Upper lobe of right lung (tissue), 1 donor: Measurements from ENCODE around the gene TRPV5. TPM values are rescaled to one million over a fixed set of nuclear protein-coding genes. Genes with fewer than 3 reads are reported as not detected.
"Not testable (repeated sequence)": the region's sequence is repeated elsewhere in the genome, so short reads cannot be mapped to it uniquely, and the experiment has no call there.

Experiments
- ATAC-seq: fragments of 200-7000 bp; cut with Tn5 transposase; one replicate; pipeline ENCODE4 v1.9.1; 2020; ENCODE audit warnings: mild to moderate bottlenecking, moderate library complexity
- DNase-seq: peaks from one replicate; pipeline ENCODE4 v3.0.0-alpha.2; 2020
- H3K27ac ChIP-seq: fragments of 200-600 bp; one replicate; pipeline ENCODE4 v1.8.0; 2022
- H3K27me3 ChIP-seq: fragments of 200-600 bp; one replicate; pipeline ENCODE4 v1.8.0; 2022; ENCODE audit warnings: mild to moderate bottlenecking
- H3K36me3 ChIP-seq: fragments of 200-600 bp; one replicate; pipeline ENCODE4 v1.8.0; 2022
- H3K4me1 ChIP-seq: fragments of 200-600 bp; one replicate; pipeline ENCODE4 v1.8.0; 2022
- H3K4me3 ChIP-seq: fragments of 200-600 bp; one replicate; pipeline ENCODE4 v1.8.0; 2022; ENCODE audit warnings: mild to moderate bottlenecking
- H3K9me3 ChIP-seq: fragments of 200-600 bp; one replicate; pipeline ENCODE4 v1.8.0; 2022
- intact Hi-C: fragments of 100-400 bp; cut with DNase I; formaldehyde crosslinking; loops from one replicate; pipeline ENCODE4 v1.11.0; 2022
- long read RNA-seq: library from polyadenylated mRNA; unstranded; transcript quantifications from one replicate; pipeline ENCODE4 v2.0.0, GENCODE V29; 2021
- total RNA-seq: library from RNA; stranded (reverse); fragmentation: NEBNext Ultra II Directional; extraction: Animal tissue kit (Norgen Biotek cat#: 25700); gene quantifications from one replicate; pipeline ENCODE4 v1.2.1, GENCODE V29; 2021
- TF ChIP-seq, protein P1 (sequence below): fragments of 200-600 bp; IDR thresholded peaks from one replicate; pipeline ENCODE4 v1.8.0; 2022; ENCODE audit warnings: antibody characterized with exemption
- donor health status: DM: no; HTN: yes; CAD: no; lungs with severe emphysema.

The TRPV5 gene
- total RNA-seq: not detected
- long read RNA-seq, partial matches to known transcripts: 0 of 1 reads
- long read RNA-seq, other reads (novel, unspliced or antisense): 1 of 1 reads

- no peaks in the 10 kb centered on the region for H3K4me1 ChIP-seq
- ATAC-seq: no peak
- no peak within 1 kb of the TSS for H3K27ac ChIP-seq
- intact Hi-C loops: no loop called here
- no peaks in the 10 kb centered on the region for H3K36me3 ChIP-seq
- H3K4me3 ChIP-seq: no peak within 1 kb of the TSS
- no peaks in the 10 kb centered on the region for H3K27me3 ChIP-seq
- no peaks in the 10 kb centered on the region for H3K9me3 ChIP-seq
- TF ChIP-seq, protein P1, sequence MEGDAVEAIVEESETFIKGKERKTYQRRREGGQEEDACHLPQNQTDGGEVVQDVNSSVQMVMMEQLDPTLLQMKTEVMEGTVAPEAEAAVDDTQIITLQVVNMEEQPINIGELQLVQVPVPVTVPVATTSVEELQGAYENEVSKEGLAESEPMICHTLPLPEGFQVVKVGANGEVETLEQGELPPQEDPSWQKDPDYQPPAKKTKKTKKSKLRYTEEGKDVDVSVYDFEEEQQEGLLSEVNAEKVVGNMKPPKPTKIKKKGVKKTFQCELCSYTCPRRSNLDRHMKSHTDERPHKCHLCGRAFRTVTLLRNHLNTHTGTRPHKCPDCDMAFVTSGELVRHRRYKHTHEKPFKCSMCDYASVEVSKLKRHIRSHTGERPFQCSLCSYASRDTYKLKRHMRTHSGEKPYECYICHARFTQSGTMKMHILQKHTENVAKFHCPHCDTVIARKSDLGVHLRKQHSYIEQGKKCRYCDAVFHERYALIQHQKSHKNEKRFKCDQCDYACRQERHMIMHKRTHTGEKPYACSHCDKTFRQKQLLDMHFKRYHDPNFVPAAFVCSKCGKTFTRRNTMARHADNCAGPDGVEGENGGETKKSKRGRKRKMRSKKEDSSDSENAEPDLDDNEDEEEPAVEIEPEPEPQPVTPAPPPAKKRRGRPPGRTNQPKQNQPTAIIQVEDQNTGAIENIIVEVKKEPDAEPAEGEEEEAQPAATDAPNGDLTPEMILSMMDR: no peak
- DNase-seq: no peak
These were observed at the start of gene TRPV5 for GRCh38 chr7:142933624-142934023. TRPV5 (minus strand) TSS chr7:142933746; CDS start chr7:142933459, 287 bp downstream.

DNA sequence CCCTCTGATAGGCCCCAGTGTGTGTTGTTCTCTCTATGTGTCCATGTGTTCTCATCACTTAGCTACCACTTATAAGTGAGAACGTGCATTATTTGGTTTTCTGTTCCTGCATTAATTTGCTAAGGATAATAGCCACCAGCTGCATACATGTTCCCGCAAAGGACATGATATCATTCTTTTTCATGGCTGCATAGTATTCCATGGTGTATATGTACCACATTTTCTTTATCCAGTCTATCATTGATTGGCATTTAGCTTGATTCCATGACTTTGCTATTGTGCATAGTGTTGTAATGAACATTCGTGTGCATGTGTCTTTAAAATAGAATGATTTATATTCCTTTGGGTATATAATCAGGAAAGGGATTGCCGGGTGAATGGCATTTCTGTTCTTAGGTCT lies 44.9 kb upstream of the TRPV5 start:
- H3K4me1 ChIP-seq, H3K36me3 ChIP-seq, intact Hi-C loops, DNase-seq, H3K27me3 ChIP-seq, H3K9me3 ChIP-seq, H3K4me3 ChIP-seq, ATAC-seq, H3K27ac ChIP-seq: not testable (repeated sequence)

DNA sequence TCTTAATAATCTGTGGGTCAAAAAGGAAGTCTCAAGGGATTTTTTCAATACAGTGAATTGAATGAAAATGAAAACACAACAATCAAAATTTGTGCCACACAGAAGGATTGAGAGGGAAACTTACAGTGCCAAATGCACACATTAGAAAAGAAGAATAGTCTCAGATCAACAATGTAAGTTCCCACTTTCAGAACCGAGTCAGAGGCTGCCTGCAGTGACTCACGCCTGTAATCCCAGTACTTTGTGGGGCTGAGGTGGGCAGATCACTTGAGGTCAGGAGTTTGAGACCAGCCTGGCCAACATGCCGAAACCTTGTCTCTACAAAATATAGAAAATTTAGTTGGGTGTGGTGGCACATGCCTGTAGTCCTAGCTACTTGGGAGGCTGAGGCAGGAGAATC lies 41.1 kb upstream of the TRPV5 start:
- no peak overlapping the region for H3K27ac ChIP-seq
- peaks cover under 1% of the 10 kb centered on the region for H3K27me3 ChIP-seq
- DNase-seq: no peak
- no peaks in the 10 kb centered on the region for H3K4me1 ChIP-seq
- H3K36me3 ChIP-seq: no peaks in the 10 kb centered on the region
- no peak overlapping the region for H3K4me3 ChIP-seq
- no peaks in the 10 kb centered on the region for H3K9me3 ChIP-seq
- no peak for ATAC-seq
- intact Hi-C loops: no loop called here
- TF ChIP-seq, protein P1: no peak

DNA sequence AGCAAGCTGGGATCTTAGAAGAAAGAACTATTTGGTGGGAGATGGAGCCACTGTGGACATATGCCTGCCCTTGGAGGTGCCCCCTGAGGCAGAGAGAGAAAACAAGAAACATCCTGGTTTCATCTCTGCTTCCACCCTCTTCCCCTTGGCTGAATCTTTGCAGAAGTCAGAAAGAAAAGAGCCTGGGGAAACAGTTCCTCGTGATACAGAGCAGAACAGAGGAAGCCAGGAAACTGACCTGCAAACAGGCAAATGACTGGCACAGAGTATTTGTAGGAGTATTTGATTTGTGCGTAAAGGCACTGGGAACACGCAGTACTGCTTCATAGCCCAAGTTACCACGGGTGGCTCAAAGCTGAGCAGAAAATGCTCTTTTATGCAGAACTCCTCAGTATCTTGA lies 35.6 kb upstream of the TRPV5 start:
- TF ChIP-seq, protein P1: no peak
- DNase-seq (no peak), ATAC-seq (peak; percentile 61)
- no peak overlapping the region for H3K4me3 ChIP-seq
- H3K27me3 ChIP-seq: peaks cover 18% of the 10 kb centered on the region
- H3K36me3 ChIP-seq: no peaks in the 10 kb centered on the region
- no peaks in the 10 kb centered on the region for H3K9me3 ChIP-seq
- intact Hi-C loops: no loop called here
- H3K27ac ChIP-seq: no peak overlapping the region
- H3K4me1 ChIP-seq: no peaks in the 10 kb centered on the region

DNA sequence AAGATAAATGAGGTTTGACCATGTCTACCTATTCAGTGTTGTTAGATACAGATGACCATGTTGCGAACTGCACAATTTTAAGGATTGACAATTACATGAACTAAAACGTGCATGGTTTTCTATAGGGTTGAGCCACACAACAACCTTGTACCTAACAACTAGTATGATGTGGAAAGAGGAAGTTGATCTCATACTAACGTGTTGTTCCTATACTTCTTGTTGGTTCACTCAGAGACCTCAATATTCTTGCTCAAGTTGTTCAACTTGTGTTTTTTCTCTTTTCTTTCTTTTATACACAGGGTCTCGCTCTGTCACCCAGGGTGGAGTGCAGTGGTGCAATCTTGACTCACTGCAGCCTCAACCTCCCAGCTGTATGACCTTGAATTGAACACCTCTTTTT lies 34.7 kb upstream of the TRPV5 start:
- intact Hi-C loops: no loop called here
- TF ChIP-seq, protein P1: no peak
- Histone ChIP-seq H3K4me3 (no peak overlapping the region), H3K9me3 (no peaks in the 10 kb centered on the region), H3K27ac (no peak overlapping the region), H3K36me3 (no peaks in the 10 kb centered on the region), H3K27me3 (peaks cover 19% of the 10 kb centered on the region), H3K4me1 (no peaks in the 10 kb centered on the region)
- DNase-seq (no peak), ATAC-seq (no peak)

DNA sequence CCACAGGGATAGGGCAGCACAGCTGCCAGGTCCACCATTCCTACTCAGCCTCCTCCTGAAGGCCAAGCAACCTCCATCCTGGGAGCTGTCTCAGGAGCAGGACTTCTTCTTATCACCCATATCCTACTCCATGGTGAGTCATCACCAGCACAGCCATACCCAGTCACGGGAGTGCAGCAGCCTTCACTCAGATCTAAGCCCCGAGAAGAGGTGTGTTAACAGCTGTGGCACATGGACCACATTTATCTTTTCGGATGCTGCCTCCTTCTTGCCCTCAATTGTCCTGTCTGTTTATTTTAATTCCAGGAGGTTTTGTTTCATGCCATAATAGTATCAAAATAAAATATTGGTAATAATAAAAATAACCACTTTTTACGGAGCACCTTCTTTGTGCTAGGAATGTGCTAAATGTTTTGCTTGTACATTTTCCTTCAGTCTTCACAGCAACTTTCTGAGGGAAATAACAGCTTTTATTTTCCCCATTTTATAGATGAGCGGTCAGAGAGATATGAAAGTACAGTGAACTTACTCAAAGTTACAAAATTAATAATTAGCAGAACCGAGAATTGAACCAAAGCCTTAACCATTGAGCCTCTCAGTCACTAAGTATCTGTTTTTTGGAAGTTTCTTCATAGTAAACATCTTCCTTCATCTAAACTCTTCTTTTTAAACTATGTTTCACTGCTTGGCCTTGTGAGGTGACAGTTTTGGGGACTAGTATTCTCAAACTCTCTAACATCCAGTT lies 31.1 kb upstream of the TRPV5 start:
- no peak for ATAC-seq
- no peak overlapping the region for H3K4me3 ChIP-seq

More for the DNA sequence above, 31.1 kb upstream of the TRPV5 start:
- peaks cover 19% of the 10 kb centered on the region for H3K27me3 ChIP-seq
- H3K4me1 ChIP-seq: no peaks in the 10 kb centered on the region
- DNase-seq: no peak
- no peaks in the 10 kb centered on the region for H3K36me3 ChIP-seq
- TF ChIP-seq, protein P1: no peak
- intact Hi-C loops: no loop called here
- no peak overlapping the region for H3K27ac ChIP-seq
- H3K9me3 ChIP-seq: no peaks in the 10 kb centered on the region
